Measurements from ENCODE around the gene PRSS2. TPM values are rescaled to one million over a fixed set of nuclear protein-coding genes. Genes with fewer than 3 reads are reported as not detected.

PRSS2 gene
- total RNA-seq, 1 donor from 2014 or later: not detected

DNA sequence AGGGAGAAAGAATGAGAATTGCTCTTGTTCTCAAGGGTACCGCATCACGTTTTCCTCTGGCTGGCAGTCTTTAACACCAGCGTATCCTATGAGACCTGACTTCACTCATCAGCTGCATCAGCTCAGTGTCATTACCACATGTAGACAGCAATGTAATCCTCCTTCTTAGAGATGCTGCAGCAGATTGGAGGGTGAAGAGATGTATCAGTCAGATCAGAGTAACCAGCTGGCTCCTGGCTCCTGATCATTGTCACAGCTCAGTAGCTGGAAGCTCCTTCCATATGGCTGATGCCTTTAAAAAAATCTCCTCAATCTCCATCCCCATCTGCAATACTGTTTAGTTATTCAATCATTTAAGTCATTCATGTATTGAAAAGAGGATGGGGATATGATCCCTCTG lies 44.4 kb downstream of the PRSS2 start:
- TF ChIP-seq, protein P1, sequence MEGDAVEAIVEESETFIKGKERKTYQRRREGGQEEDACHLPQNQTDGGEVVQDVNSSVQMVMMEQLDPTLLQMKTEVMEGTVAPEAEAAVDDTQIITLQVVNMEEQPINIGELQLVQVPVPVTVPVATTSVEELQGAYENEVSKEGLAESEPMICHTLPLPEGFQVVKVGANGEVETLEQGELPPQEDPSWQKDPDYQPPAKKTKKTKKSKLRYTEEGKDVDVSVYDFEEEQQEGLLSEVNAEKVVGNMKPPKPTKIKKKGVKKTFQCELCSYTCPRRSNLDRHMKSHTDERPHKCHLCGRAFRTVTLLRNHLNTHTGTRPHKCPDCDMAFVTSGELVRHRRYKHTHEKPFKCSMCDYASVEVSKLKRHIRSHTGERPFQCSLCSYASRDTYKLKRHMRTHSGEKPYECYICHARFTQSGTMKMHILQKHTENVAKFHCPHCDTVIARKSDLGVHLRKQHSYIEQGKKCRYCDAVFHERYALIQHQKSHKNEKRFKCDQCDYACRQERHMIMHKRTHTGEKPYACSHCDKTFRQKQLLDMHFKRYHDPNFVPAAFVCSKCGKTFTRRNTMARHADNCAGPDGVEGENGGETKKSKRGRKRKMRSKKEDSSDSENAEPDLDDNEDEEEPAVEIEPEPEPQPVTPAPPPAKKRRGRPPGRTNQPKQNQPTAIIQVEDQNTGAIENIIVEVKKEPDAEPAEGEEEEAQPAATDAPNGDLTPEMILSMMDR (IDR thresholded peaks at IDR 0.05): no peak
- peaks cover 13% of the 10 kb centered on the region for H3K27me3 ChIP-seq (ENCODE audit: low read depth)
- intact Hi-C loops (cut with DNase I): no loop called here
- H3K27ac ChIP-seq: no peak overlapping the region
- no peak for DNase-seq
- no peaks in the 10 kb centered on the region for H3K36me3 ChIP-seq
- ATAC-seq: no peak
- H3K4me1 ChIP-seq: no peaks in the 10 kb centered on the region
- H3K9me3 ChIP-seq: no peaks in the 10 kb centered on the region
- no peak overlapping the region for H3K4me3 ChIP-seq

DNA sequence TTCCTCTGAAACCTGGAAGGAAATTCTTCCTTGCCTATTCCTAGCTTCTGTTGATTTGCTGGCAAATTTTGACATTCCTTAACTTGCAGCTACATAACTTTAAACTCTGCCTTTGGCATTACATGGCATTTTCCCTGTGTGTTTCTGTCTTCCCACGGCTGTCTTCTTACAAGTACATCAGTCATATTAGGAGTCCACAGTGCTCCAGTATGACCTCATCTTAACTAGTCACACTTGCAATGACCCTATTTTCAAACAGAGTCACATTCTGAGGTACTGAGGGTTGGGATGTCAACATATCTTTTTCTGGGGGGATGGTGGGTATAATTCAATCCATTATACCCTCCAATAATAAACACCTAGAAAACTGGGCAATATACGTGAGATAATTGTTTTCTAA lies 46.7 kb downstream of the PRSS2 start:
- TF ChIP-seq, protein P1 (IDR thresholded peaks at IDR 0.05): no peak
- no peaks in the 10 kb centered on the region for H3K9me3 ChIP-seq
- H3K4me3 ChIP-seq: no peak overlapping the region
- H3K36me3 ChIP-seq: no peaks in the 10 kb centered on the region
- intact Hi-C loops (cut with DNase I): no loop called here
- H3K27ac ChIP-seq: no peak overlapping the region
- H3K4me1 ChIP-seq: no peaks in the 10 kb centered on the region
- peaks cover 7% of the 10 kb centered on the region for H3K27me3 ChIP-seq (ENCODE audit: low read depth)
- no peak for ATAC-seq
- DNase-seq: no peak

DNA sequence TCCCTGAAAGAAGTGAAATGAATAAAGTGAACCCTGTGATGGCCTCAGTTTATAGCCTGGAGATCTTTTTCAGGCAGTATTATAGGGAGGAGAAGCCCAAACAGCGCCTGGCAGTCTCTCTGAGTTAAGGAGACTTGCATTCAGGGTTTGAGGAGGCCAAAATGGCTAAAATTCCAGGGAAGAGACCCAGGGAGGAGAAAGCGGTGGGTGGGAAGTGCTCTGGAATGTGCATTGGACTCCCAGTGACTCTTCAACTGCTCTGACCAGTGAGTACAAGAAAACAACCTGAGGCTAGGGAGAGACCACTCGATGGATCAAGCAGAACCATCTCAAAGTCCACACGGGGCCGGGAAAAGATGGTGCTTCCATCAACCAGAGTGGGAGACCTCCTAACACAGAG lies 48.8 kb downstream of the PRSS2 start:
- H3K9me3 ChIP-seq: no peaks in the 10 kb centered on the region
- H3K4me3 ChIP-seq: no peak overlapping the region
- H3K27ac ChIP-seq: no peak overlapping the region
- intact Hi-C loops (cut with DNase I): no loop called here
- H3K27me3 ChIP-seq (ENCODE audit: low read depth): peaks cover 3% of the 10 kb centered on the region
- no peak for DNase-seq
- no peak for ATAC-seq
- TF ChIP-seq, protein P1 (IDR thresholded peaks at IDR 0.05): no peak
- H3K36me3 ChIP-seq: no peaks in the 10 kb centered on the region
- no peaks in the 10 kb centered on the region for H3K4me1 ChIP-seq

DNA sequence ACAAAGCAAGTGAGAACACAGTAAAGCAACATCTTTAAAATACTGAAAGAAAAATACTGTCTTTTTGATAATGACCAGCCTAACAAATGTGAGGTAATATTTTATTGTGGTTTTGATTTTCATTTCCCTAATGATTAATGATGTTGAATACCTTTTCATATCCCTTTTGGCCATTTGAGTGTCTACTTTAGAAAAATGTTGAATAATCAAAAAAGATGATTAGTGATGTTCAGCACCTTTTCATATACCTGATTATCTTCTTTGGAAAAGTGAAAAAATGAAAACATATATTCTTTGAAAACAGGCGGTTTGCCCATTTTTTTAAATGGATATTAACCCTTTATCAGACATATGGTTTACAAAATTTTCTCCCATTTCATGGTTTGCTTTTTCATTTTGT lies 51.9 kb downstream of the PRSS2 start:
- no peak for ATAC-seq
- intact Hi-C loops (cut with DNase I): no loop called here
- Histone ChIP-seq H3K4me3 (no peak overlapping the region), H3K27me3 (ENCODE audit: low read depth) (no peaks in the 10 kb centered on the region), H3K36me3 (no peaks in the 10 kb centered on the region), H3K27ac (no peak overlapping the region), H3K9me3 (no peaks in the 10 kb centered on the region), H3K4me1 (no peaks in the 10 kb centered on the region)
- TF ChIP-seq, protein P1 (IDR thresholded peaks at IDR 0.05): no peak
- DNase-seq: no peak

Other genes starting within 250 kb of the PRSS2 start
- gene PRSS1, start 21.5 kb upstream of the PRSS2 start, total RNA-seq: not detected
- 12.2 TPM for gene EPHB6, start 84.1 kb downstream of the PRSS2 start, total RNA-seq
- gene TRPV6, start 114.8 kb downstream of the PRSS2 start, total RNA-seq: 0.21 TPM
- gene TRPV5, start 162.8 kb downstream of the PRSS2 start, total RNA-seq: not detected
- not detected for gene LLCFC1, start 168.5 kb downstream of the PRSS2 start, total RNA-seq
- gene KEL, start 191.4 kb downstream of the PRSS2 start, total RNA-seq: 1.6 TPM

Data from lower lobe of right lung (tissue), 2 donors.